ENCODE data around the gene CTRL.

The CTRL gene

GRCh38 chr16:67962135-67962534, 30.5 kb upstream of the CTRL start:
- no peak for DNase-seq

GRCh38 chr16:67961551-67961957, 29.9 kb upstream of the CTRL start:
- DNase-seq, result no peak

- DNase-seq, result no peak
These were observed 28.1 kb upstream of the CTRL start for GRCh38 chr16:67959536-67960329.

GRCh38 chr16:67957622-67958021, 26.0 kb upstream of the CTRL start:
- no peak for DNase-seq

GRCh38 chr16:67954421-67955196, 22.9 kb upstream of the CTRL start:
- no peak for DNase-seq

GRCh38 chr16:67953641-67954375, 22.1 kb upstream of the CTRL start:
- DNase-seq, result no peak

- DNase-seq, result no peak
These were observed 19.8 kb upstream of the CTRL start for GRCh38 chr16:67951485-67951884.

GRCh38 chr16:67950335-67950843, 18.7 kb upstream of the CTRL start:
- DNase-seq, result no peak

- DNase-seq, result no peak
These were observed 18.0 kb upstream of the CTRL start for GRCh38 chr16:67949645-67950044.

GRCh38 chr16:67948015-67948414, 16.4 kb upstream of the CTRL start:
- DNase-seq, result no peak

GRCh38 chr16:67946966-67947558, 15.4 kb upstream of the CTRL start:
- no peak for DNase-seq

- DNase-seq, result no peak
These were observed 14.5 kb upstream of the CTRL start for GRCh38 chr16:67946128-67946569.

- DNase-seq, result no peak
These were observed 13.8 kb upstream of the CTRL start for GRCh38 chr16:67945392-67945933.

- no peak for DNase-seq
These were observed 13.2 kb upstream of the CTRL start for GRCh38 chr16:67944690-67945391.

GRCh38 chr16:67943619-67944504, 12.2 kb upstream of the CTRL start, which contains the start of gene LCAT:
Gene LCAT (minus strand): TSS chr16:67944120. CDS start chr16:67944101, 19 bp downstream.
- no peak for DNase-seq

GRCh38 chr16:67943256-67943618, 11.6 kb upstream of the CTRL start:
- no peak for DNase-seq

GRCh38 chr16:67942510-67943255, 11.0 kb upstream of the CTRL start:
- DNase-seq, result no peak

- DNase-seq, result peak in 1 of 4 experiments; percentile 21
These were observed 10.5 kb upstream of the CTRL start for GRCh38 chr16:67942200-67942509.

- DNase-seq, result no peak
These were observed 10.0 kb upstream of the CTRL start for GRCh38 chr16:67941469-67942199.

Data from activated CD4-positive, CD25-positive, alpha-beta regulatory T cell (primary cell).